Measurements from ENCODE around the gene FBXL7.

DNA sequence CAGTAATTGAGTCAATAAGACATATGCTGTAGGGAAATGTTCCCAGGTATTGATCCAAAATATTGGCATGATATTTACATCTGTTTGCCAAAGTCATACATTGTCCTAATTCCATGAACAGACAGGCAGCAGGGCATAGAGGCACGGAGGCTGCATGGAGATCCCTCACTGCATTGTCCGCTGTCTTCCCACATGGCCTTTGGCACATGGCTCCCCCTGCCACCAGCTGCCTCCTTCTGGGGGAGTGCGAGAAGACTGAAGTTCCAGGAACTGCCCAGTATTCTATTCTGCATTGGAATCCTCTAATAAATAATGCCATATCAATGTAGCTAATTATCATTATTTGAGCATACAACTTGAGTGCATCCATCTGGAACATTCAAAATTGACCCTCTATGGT is 269.0 kb downstream of the FBXL7 start:
- TF ChIP-seq CHD2 (IDR thresholded peaks at IDR 0.05; ENCODE audit: low read length) (no peak), EZH2 (IDR thresholded peaks at IDR 0.05; ENCODE audit: low read depth, low read length, severe bottlenecking) (no peak), SIX5 (IDR thresholded peaks at IDR 0.05; ENCODE audit: low read depth, low read length) (no peak), TCF12 (IDR thresholded peaks at IDR 0.05; ENCODE audit: low read depth, low read length) (no peak), BRCA1 (IDR thresholded peaks at IDR 0.05; ENCODE audit: low read depth, low read length) (no peak), SRF (IDR thresholded peaks at IDR 0.05; ENCODE audit: low read depth, low read length) (no peak), NRF1 (IDR thresholded peaks at IDR 0.05; ENCODE audit: low read depth, low read length) (no peak), POLR2AphosphoS5 (IDR thresholded peaks at IDR 0.05; ENCODE audit: low read depth, low read length) (no peak)
- TF ChIP-seq, protein P1, sequence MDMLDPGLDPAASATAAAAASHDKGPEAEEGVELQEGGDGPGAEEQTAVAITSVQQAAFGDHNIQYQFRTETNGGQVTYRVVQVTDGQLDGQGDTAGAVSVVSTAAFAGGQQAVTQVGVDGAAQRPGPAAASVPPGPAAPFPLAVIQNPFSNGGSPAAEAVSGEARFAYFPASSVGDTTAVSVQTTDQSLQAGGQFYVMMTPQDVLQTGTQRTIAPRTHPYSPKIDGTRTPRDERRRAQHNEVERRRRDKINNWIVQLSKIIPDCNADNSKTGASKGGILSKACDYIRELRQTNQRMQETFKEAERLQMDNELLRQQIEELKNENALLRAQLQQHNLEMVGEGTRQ (IDR thresholded peaks at IDR 0.05; ENCODE audit: low read length) = no peak

Measured in H1 (cell line).